ENCODE measurements around the gene PEBP1. TPM values are rescaled to one million over a fixed set of nuclear protein-coding genes. Genes with fewer than 3 reads are reported as not detected.
A peak's percentile ranks its signal among the peaks of the same experiment; 100 is the strongest.

PEBP1 gene
- total RNA-seq, 1 donor from 2014 or later, result 102 TPM

GRCh38 chr12:118150625-118151024 lies 14.7 kb downstream of the PEBP1 start:
- POLR2A ChIA-PET, result no interaction called here
- CTCF ChIA-PET, result no interaction called here
- intact Hi-C loops (cut with micrococcal nuclease), result no loop called here
- no peak overlapping the region for H3K4me3 Mint-ChIP-seq
- no peak overlapping the region for H3K27ac Mint-ChIP-seq
- H3K27me3 Mint-ChIP-seq, result no peaks in the 10 kb centered on the region
- no peak for ATAC-seq (ENCODE audit: low read depth)
- DNase-seq, result no peak
- H3K36me3 Mint-ChIP-seq (ENCODE audit: low read depth), result peaks cover 55% of the 10 kb centered on the region
- H3K4me1 Mint-ChIP-seq, result no peaks in the 10 kb centered on the region
- no peaks in the 10 kb centered on the region for H3K9me3 Mint-ChIP-seq
- TF ChIP-seq CTCF (IDR thresholded peaks at IDR 0.05), result no peak

DNA sequence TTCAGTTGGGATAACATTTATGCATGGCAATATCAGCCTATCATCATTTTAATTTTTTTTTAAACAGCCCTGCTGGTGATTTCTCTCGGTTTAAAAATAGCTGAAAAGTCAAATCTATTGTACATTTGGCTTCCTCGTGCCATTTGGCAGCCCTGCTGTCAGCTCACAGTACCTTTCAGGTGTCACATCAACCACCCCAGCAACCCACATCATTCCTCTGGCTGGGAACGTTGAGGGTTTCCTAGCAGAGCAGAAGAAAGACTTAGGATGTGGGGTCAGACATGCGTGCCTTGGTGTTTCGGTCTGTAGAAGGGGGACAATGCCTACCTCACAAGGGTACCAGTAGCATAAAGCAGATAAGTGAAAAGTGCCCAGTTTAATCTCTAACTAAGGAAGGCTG lies 15.8 kb downstream of the PEBP1 start:
- H3K4me1 Mint-ChIP-seq, result no peaks in the 10 kb centered on the region
- no peak overlapping the region for H3K4me3 Mint-ChIP-seq
- TF ChIP-seq CTCF (IDR thresholded peaks at IDR 0.05), result no peak
- H3K27me3 Mint-ChIP-seq, result no peaks in the 10 kb centered on the region
- intact Hi-C loops (cut with micrococcal nuclease), result no loop called here
- DNase-seq, result no peak
- H3K27ac Mint-ChIP-seq, result no peak overlapping the region
- no peak for ATAC-seq (ENCODE audit: low read depth)
- POLR2A ChIA-PET, result interaction anchor here (0.6 to 0.7 kb wide), 3 partner anchors 16 to 137 kb away, joined by 3 to 6 read pairs (median 5); partner anchors contain the start of gene PEBP1
- CTCF ChIA-PET, result no interaction called here
- H3K36me3 Mint-ChIP-seq (ENCODE audit: low read depth), result peaks cover 52% of the 10 kb centered on the region
- H3K9me3 Mint-ChIP-seq, result no peaks in the 10 kb centered on the region

- Mint-ChIP-seq H3K27me3 (no peaks in the 10 kb centered on the region), H3K27ac (no peak overlapping the region), H3K9me3 (no peaks in the 10 kb centered on the region), H3K4me3 (no peak overlapping the region), H3K36me3 (ENCODE audit: low read depth) (peaks cover 50% of the 10 kb centered on the region), H3K4me1 (peaks cover 12% of the 10 kb centered on the region)
- no peak for DNase-seq
- POLR2A ChIA-PET, result no interaction called here
- ATAC-seq (ENCODE audit: low read depth), result no peak
- CTCF ChIA-PET, result interaction anchor here (1.4 kb wide), 1 partner anchor 215 kb away, joined by 5 read pairs; the partner anchor contains the start of gene SUDS3
- intact Hi-C loops (cut with micrococcal nuclease), result no loop called here
- TF ChIP-seq CTCF (IDR thresholded peaks at IDR 0.05), result no peak
Observed at GRCh38 chr12:118160536-118160935, 24.6 kb downstream of the PEBP1 start.

DNA sequence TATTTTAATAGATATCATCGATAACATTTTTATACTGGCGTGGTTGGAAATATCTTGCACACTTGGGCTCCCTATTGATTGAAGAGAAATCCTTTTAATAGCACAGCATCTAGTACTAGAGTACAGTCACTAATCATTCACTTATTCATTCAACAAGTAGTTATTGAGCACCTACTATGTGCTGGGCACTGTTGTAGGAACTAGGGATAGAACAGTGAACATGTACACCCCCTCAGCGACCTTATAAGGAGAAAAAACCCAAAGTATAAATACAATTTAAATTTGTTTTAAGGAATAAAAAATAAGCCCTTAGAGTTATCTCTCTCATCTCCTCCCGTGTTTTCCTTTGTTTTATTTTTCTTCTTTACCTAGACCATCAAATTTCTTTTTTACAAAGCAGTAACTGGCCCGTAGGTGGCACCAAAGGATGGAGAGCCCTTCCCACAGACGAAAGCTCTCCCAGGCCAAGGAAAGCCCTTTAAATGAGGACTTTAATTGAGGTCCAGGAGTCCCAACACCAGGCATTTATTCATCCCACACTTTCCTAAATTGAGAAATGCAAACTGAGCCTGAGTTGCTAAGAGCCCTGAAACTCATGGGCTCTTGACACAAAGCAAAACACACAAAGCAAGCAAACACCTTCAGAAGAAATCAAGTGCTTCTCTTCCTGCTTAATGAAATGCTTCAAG lies 29.0 kb downstream of the PEBP1 start:
- no peak for TF ChIP-seq CTCF (IDR thresholded peaks at IDR 0.05)
- no peak for DNase-seq
- intact Hi-C loops (cut with micrococcal nuclease), result loop anchor here (1.0 kb wide), 1 partner anchor 211 kb away; the partner anchor contains the start of gene SUDS3
- no peak overlapping the region for H3K4me3 Mint-ChIP-seq
- H3K36me3 Mint-ChIP-seq (ENCODE audit: low read depth), result peaks cover 72% of the 10 kb centered on the region
- H3K4me1 Mint-ChIP-seq, result peaks cover 31% of the 10 kb centered on the region
- ChIA-PET CTCF (interaction anchor here (0.6 to 3.8 kb wide), 11 partner anchors 12 to 213 kb away, joined by 3 to 42 read pairs (median 3); partner anchors contain the start of gene SUDS3), POLR2A (interaction anchor here (1.5 to 2.7 kb wide), 3 partner anchors 208 to 213 kb away, joined by 3 to 29 read pairs (median 9); partner anchors contain the start of genes SUDS3 and TAOK3)
- ATAC-seq (ENCODE audit: low read depth), result no peak
- H3K9me3 Mint-ChIP-seq, result peaks cover 3% of the 10 kb centered on the region
- H3K27ac Mint-ChIP-seq, result peak overlapping the region; percentile 21
- H3K27me3 Mint-ChIP-seq, result no peaks in the 10 kb centered on the region

- H3K9me3 Mint-ChIP-seq, result peaks cover 3% of the 10 kb centered on the region
- H3K27ac Mint-ChIP-seq, result peak overlapping the region; percentile 62
- peaks cover 72% of the 10 kb centered on the region for H3K36me3 Mint-ChIP-seq (ENCODE audit: low read depth)
- H3K27me3 Mint-ChIP-seq, result no peaks in the 10 kb centered on the region
- intact Hi-C loops (cut with micrococcal nuclease), result loop anchor here (1.0 kb wide), 1 partner anchor 9 kb away; no protein-coding TSS in a partner anchor
- POLR2A ChIA-PET, result interaction anchor here (1.1 to 2.7 kb wide), 4 partner anchors 31 to 209 kb away, joined by 5 to 29 read pairs (median 9); partner anchors contain the start of genes PEBP1, SUDS3 and WSB2
- peak overlapping the region; percentile 28 for H3K4me3 Mint-ChIP-seq
- DNase-seq (no peak), ATAC-seq (ENCODE audit: low read depth) (peak; percentile 95)
- CTCF ChIA-PET, result interaction anchor here (0.9 to 3.8 kb wide), 3 partner anchors 9 to 207 kb away, joined by 3 to 21 read pairs (median 5); no protein-coding TSS in a partner anchor
- H3K4me1 Mint-ChIP-seq, result peaks cover 31% of the 10 kb centered on the region
- TF ChIP-seq CTCF (IDR thresholded peaks at IDR 0.05), result no peak
Observed at GRCh38 chr12:118166946-118167345, 31.0 kb downstream of the PEBP1 start.

All from activated B cell treated with CpG ODN at 0.5 μM for 24 hours (primary cell).